Stomach (tissue), 4 donors: Measurements from ENCODE around the gene LRRC4C.

Experiments
- CTCF ChIP-seq, 7 experiments: fragments of 450-650 bp in 4 of 7; fragments of 200-600 bp in 3 of 7; sonication (generic) in 3 of 7; IDR thresholded peaks; one replicate each; pipeline ENCODE4 v1.5.1; 2016 to 2019; ENCODE audit warnings: antibody characterized with exemption in 7 of 7, control low read depth in 2 of 7, mild to moderate bottlenecking in 1 of 7
- POLR2A ChIP-seq, 4 donors: fragments of 450-650 bp; IDR thresholded peaks; one replicate each; pipeline ENCODE4 v1.6.1; 2016; ENCODE audit warnings: antibody characterized with exemption in 4 of 4, control low read depth in 2 of 4, mild to moderate bottlenecking in 1 of 4, moderate library complexity in 1 of 4
- POLR2AphosphoS5 ChIP-seq, 3 donors: sonication (generic); formaldehyde crosslinking; IDR thresholded peaks; one replicate each; pipeline ENCODE4 v1.6.1; 2016; ENCODE audit warnings: antibody characterized with exemption in 3 of 3

GRCh38 chr11:40388097-40388818 is 1071.2 kb downstream of the LRRC4C start:
- no peak for TF ChIP-seq POLR2A (IDR thresholded peaks at IDR 0.05)
- no peak for TF ChIP-seq CTCF (IDR thresholded peaks at IDR 0.05)
- TF ChIP-seq POLR2AphosphoS5 (IDR thresholded peaks at IDR 0.05): no peak
